ES-I3 (cell line): ENCODE results near the gene SRC.

Experiments
- H3K36me3 ChIP-seq: 2 replicates; pipeline ENCODE4 v1.6.1; 2013; ENCODE audit warnings: mild to moderate bottlenecking, low read length, control low read depth, moderate library complexity; ENCODE audit not compliant: insufficient read depth
- H3K4me1 ChIP-seq: 2 replicates; pipeline ENCODE4 v1.6.1; 2013; ENCODE audit warnings: mild to moderate bottlenecking, control low read depth, low read length; ENCODE audit not compliant: insufficient read depth
- H3K9ac ChIP-seq: 2 replicates; pipeline ENCODE4 v1.6.1; 2013; ENCODE audit warnings: low read depth, mild to moderate bottlenecking, low read length, moderate library complexity
- H3K9me3 ChIP-seq: 2 replicates; pipeline ENCODE4 v1.6.1; 2013; ENCODE audit warnings: mild to moderate bottlenecking, low read length, moderate library complexity; ENCODE audit not compliant: control insufficient read depth, insufficient read depth

Gene SRC

DNA sequence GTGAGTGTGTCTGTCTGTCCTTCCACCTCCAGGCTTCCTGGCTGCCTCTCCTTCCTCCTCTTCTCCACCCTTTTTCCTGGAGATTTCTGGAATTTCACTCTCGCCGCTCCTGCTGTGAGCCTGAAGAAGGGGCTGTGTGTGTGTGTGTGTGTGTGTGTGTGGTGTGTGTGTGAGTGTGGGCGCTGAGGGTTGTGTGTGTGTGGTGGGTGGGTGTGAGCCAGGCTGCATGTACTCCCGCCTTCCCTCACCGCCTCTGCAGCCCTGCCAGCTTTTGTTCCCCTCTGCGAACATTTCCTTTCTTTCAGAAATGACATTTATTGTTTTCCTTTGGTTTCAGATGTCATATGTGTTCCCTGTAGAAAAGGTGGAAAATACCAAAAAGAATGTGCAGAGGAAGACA is 76.0 kb downstream of the SRC start:
- no peaks in the 10 kb centered on the region for H3K36me3 ChIP-seq
- no peaks in the 10 kb centered on the region for H3K9me3 ChIP-seq
- no peak overlapping the region for H3K9ac ChIP-seq
- peaks cover 30% of the 10 kb centered on the region for H3K4me1 ChIP-seq

DNA sequence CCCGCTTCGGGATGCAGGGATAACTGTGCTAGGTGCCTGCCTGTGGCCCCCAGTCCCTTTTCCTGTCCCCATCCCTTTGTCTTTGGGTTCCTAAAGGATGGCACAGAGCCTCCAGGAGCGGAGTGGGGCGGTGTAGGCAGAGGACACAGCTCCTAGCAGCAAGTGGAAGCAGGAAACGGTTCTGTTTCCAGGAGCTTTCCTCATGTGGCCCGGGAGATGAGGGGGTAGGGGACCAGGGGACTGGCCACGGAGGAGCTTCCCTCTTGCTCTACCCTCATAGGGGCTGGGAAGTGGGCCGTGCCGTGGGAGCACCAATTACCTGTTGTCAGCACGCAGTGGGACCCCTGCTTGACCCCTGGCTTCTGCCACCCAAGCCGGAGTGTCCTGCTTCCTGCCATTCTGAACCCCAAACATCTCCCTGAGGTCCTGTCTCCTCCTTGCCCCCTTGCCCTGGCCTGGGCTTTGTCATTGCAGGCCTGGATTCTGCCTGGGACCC is 76.9 kb downstream of the SRC start:
- H3K36me3 ChIP-seq = no peaks in the 10 kb centered on the region
- peaks cover 30% of the 10 kb centered on the region for H3K4me1 ChIP-seq
- H3K9me3 ChIP-seq = no peaks in the 10 kb centered on the region
- H3K9ac ChIP-seq = no peak overlapping the region

DNA sequence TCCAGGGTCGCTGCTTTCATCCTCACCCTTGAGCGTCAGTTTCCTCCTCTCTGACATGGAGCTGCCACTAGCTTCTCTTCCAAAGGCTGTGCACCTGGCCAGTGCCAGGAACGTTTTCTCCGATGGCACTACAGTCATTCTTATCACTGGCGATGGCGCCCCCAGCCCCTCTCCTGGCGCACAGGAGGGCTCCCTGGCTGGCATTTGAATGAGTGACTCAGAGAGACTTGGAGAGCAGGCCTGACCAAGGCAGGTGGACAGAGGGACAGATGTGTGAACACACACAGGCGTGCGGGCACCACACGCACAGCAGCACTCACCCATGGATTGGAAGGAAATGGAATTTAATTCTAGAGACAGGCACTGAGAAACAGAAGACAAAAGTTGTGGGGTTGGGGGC is 77.6 kb downstream of the SRC start:
- Histone ChIP-seq H3K4me1 (peaks cover 30% of the 10 kb centered on the region), H3K9me3 (no peaks in the 10 kb centered on the region), H3K9ac (no peak overlapping the region), H3K36me3 (no peaks in the 10 kb centered on the region)

DNA sequence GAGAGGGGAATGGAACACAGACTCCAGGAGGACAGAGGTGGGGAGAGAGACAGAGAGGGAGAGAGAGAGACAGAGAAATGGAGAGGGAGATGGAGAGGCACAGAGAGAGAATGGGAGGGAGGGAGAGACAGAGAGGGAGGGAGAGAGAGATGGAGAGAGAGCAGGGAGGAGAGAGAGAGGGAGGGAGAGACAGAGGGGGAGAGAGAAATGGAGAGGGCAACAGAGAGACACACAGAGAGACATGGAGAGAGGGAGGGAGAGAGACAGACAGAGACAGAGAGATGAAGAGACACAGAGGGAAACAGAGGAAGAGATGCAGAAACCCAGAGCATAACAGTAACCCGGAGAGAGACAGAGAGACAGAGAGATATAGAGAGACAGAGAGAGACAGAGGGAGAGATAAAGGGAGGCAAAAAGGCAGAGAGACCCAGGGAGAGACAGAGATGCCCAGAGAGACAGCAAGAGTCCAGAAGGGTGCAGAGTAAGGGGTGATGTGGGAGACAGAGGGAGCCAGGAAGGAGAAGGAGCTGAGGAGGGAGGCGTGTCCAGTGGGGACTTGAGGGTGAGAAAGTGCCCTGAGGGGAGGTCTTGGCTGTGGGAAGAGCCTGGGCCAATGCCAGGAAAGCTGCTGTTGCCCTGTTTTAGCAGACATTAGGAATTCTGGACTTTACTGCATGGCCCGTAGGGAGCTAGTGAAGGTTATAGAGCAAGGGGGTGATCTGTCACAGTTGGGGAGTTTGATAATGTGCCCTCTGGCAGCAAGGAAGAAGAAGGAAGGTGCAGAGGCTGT is 78.3 kb downstream of the SRC start:
- Histone ChIP-seq H3K4me1 (peaks cover 30% of the 10 kb centered on the region), H3K9ac (no peak overlapping the region), H3K36me3 (no peaks in the 10 kb centered on the region), H3K9me3 (no peaks in the 10 kb centered on the region)

DNA sequence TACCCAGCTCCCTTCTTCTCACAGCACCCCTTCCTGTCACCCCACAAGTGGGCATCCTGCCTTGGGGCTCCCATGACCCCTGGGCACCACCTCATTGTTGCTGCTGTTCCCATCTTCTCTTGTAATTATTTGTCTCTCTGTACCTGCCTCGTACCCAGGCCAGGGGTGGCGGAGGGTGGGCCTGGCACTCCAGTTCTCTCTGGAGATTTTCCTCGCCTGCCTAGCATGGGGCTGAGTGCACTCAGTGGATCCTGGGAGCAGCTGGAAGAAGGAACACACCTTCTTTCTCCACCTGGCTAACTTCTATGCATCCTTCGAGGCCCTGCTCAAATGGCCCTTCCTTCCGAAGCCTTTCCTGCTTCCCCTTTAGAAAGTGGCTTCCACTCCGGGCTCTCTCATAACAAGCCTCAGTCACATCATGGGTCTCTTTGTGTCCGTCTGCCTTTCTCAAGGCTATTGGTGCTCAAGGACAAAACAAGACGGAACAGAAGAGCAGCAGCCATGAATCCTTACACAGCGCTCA is 79.2 kb downstream of the SRC start:
- no peaks in the 10 kb centered on the region for H3K36me3 ChIP-seq
- no peak overlapping the region for H3K9ac ChIP-seq
- peaks cover 28% of the 10 kb centered on the region for H3K4me1 ChIP-seq
- no peaks in the 10 kb centered on the region for H3K9me3 ChIP-seq

DNA sequence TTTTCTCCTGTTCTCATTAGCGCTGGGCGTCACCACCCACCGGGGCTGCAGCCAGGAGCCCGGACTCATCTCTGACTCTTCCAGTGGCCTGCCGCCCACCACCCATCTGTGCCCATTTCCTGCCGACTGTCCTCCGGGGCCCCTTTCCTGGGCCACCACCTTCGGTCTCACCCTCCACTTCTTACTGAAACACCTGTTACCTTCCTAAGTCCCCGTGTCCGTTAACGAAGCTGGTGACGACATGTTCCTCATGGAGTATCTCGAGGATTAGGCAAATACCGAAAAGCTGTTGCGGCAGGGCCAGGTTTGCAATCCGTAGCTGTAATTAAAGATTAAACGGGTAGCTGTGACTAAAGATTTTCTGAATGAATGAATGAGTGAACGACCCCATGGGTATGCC is 80.2 kb downstream of the SRC start:
- Histone ChIP-seq H3K9me3 (no peaks in the 10 kb centered on the region), H3K9ac (no peak overlapping the region), H3K4me1 (peaks cover 20% of the 10 kb centered on the region), H3K36me3 (no peaks in the 10 kb centered on the region)

DNA sequence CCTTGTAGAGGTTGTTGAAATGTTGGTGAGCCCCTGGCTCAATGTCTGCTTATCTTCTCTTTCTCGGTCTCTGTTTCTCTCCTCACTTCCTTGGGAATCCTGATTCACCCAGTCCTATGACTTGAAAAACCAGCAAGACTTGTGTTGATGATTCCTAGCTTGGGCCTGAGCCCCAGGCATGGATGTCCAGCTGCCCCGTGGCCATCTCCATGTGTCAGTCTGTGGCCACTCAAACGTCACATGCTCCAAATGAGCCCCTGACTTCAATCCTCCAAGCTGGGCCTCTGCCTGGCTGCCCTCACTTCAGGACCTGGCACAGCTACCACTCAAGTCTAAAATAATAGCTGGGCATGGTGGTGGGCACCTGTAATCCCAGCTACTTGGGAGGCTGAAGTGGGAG is 81.0 kb downstream of the SRC start:
- Histone ChIP-seq H3K36me3 (no peaks in the 10 kb centered on the region), H3K9me3 (no peaks in the 10 kb centered on the region), H3K9ac (no peak overlapping the region), H3K4me1 (peaks cover 16% of the 10 kb centered on the region)

DNA sequence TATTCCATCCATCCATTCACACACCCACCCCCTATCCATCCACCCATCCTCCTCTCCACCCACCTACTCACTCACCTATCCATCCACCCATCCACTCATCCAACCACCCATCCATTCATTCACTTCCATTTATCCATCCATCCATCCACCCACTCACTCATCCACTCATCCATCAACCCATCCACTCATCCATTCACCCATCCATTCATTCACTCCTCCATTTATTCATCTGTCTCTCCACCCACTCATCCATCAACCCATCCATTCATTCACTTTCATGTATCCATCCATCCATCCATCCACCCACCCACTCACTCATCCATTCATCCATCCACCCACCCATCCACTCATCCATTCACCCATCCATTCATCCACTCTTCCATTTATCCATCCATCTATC is 84.1 kb downstream of the SRC start:
- Histone ChIP-seq H3K36me3 (no peaks in the 10 kb centered on the region), H3K9me3 (no peaks in the 10 kb centered on the region), H3K9ac (no peak overlapping the region), H3K4me1 (no peaks in the 10 kb centered on the region)

DNA sequence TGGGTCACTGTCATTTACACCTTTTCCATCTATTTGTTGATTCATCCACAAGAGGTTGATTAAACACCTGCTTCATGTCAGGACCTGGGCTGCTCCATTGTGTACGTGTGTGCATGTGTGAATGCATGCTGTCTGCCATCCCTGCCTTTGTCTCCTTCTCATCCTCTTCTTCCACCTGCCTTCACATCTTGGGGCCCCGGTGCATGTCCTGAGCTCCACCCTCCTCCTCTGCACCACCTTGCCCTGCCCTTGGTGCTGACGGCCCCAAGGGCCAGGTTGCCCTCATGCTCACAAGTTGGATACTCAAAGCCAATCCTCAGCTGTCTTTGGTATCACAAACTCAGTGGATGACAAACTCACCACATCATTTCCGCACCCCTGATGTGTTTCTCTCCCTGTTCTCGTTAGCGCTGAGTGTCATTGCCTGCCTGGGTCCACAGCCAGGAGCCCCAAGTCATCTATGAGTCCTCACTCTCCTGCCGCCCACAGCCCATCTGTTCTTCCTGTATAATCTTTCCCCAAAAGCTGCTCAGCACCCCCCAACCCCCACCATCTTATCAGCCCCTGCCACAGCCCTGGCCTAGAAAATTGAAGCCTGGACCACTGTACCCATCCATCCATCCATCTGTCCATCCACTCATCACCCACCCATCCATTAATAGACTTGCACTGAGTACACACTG is 85.0 kb downstream of the SRC start:
- Histone ChIP-seq H3K9ac (no peak overlapping the region), H3K4me1 (no peaks in the 10 kb centered on the region), H3K36me3 (no peaks in the 10 kb centered on the region), H3K9me3 (no peaks in the 10 kb centered on the region)

DNA sequence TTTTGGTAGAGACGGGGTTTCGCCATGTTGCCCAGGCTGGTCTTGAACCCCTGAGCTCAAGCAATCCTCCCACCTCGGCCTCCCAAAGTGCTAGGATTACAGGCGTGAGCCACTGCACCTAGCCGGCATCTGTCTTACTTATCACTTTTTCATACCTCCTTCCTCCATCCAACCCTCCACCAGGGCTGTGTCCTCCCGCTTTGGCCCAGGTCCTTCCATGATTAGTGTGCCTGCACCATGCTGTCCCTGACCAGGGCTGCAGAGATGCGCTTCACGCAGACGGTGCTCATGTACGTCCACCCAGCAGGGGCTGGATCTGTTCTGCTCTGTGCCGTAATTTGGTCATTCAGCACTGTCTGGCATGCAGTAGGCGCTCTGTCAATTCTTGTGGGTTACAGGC is 85.8 kb downstream of the SRC start:
- Histone ChIP-seq H3K36me3 (no peaks in the 10 kb centered on the region), H3K4me1 (no peaks in the 10 kb centered on the region), H3K9me3 (no peaks in the 10 kb centered on the region), H3K9ac (no peak overlapping the region)

DNA sequence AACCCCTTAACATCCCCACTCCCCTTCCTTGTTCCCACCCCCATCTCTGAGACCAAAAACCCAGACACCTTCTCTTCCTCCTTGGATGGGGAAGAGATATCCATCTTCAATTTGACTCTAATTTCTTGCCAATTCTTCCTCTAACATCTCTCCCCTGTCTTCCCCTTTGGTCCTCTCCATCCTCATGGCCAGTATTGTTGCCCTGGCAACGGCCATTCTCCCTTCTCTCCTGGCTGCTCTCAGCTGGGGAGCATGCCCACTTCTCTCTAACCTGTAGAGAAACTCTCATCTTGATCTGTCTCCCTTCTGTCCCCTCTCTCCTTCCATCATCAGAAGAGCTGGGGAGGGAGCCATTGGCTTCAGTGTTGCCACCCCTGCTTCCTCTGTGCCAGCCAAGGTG is 86.7 kb downstream of the SRC start:
- Histone ChIP-seq H3K36me3 (no peaks in the 10 kb centered on the region), H3K9ac (no peak overlapping the region), H3K4me1 (no peaks in the 10 kb centered on the region), H3K9me3 (no peaks in the 10 kb centered on the region)

DNA sequence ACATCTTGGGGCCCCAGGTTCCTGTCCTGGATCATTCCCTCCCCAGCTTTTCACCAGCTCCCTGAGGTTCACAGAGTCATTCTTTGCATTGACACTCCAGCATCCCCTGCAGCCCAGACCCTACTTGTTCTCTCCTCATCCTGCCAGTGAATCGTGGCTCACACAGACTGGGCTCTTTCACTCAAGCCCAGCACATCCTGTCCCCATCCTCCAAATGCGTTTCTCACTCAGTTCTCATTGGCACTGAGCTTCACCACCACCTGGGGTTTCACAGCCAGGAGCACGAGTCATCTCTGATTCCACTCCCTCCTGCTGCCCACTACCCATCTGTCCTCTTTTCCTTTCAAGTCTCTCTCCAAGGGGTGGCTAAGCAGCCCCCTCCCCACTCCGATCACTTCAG is 89.7 kb downstream of the SRC start:
- Histone ChIP-seq H3K9ac (no peak overlapping the region), H3K4me1 (peaks cover 5% of the 10 kb centered on the region; the same call in 1 of the 2 replicates), H3K9me3 (no peaks in the 10 kb centered on the region), H3K36me3 (no peaks in the 10 kb centered on the region)

DNA sequence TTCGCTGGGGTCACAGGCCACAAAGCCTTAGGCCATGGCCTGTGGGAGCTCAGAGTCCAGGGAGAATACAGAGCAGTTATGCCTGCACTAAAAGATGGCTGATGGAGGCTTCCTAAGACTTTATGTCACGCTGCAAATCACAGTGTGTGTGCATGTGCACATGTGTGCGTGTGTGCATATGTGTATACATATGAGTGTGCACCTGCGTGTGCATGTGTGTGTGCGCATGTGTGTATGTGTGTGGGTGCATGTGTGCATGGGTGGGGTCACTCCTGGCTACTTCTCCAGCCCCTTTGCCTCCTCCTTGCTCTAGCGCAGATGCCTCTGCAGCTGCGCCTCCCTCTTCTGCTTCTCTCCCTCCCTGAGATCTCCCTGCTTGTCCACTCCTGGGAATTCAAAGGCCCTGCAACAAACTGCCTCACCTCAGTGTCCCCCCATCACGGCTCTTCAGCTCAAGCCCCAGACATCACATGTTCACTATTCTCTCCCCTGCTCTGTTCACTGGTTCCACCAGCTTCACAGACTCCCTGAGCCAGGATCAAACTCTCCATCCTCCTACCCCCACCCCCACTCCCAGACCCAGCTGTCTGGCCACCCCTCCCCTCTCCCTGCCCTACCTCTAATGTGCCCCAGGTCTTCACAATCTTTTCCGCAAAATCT is 90.7 kb downstream of the SRC start:
- Histone ChIP-seq H3K4me1 (peaks cover 5% of the 10 kb centered on the region; the same call in 1 of the 2 replicates), H3K36me3 (no peaks in the 10 kb centered on the region), H3K9me3 (no peaks in the 10 kb centered on the region), H3K9ac (no peak overlapping the region)

DNA sequence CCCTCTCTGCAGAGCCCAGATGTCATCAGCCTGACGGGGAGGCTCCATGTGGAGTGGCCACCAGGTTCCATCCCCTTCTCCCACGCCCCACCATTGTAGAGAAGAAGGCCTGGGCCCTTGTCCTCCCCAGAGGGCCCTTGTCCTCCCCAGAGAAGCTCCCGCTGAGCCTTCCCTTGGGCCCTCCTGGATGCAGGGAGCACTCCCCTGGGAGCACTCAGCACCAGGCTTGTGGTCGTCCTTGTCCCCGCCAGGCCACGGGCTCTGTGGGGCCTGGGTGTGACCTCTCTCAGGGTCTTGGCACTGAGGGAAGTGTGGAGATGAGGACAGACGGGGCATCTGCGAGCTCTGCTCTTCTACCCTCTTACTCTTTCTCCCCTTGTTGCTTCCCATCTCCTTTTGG is 91.7 kb downstream of the SRC start:
- H3K4me1 ChIP-seq = peaks cover 5% of the 10 kb centered on the region; the same call in 1 of the 2 replicates
- no peaks in the 10 kb centered on the region for H3K9me3 ChIP-seq
- H3K36me3 ChIP-seq = no peaks in the 10 kb centered on the region
- no peak overlapping the region for H3K9ac ChIP-seq
